RPMI7951 (cell line): ENCODE measurements around the gene CST8. TPM values are rescaled to one million over a fixed set of nuclear protein-coding genes. Genes with fewer than 3 reads are reported as not detected.

Source experiments
- DNase-seq: peaks from one replicate; pipeline ENCODE4 v3.0.0-alpha.2; 2012; ENCODE audit warnings: low read depth
- total RNA-seq: library from RNA; depleted of rRNA; stranded (reverse); fragments of >200 nt; shearing (Covaris generic); gene quantifications from 2 replicates; pipeline ENCODE4 v1.2.3, GENCODE V29; 2014; rRNA removed

The CST8 gene
- total RNA-seq, 1 experiment from 2014 or later: not detected

DNA sequence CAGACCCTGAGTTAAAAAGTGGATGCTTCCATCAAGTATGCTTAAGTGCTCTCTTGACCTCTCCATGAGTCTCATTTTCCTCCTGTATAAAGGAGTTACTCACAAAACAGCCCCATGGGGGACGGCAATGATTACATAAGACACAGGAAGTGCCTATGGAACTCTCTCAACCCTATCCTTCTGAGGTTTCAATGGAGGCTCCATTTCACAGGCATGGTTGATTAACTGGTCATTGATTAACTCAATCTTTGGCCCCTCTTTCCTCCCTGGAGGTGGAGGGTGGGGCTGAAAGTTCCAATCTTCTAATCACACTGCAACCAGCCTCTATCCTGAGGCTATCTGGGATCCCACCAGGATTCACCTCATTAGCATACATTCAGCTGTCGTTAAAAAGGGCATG is 29.3 kb downstream of the CST8 start:
- DNase-seq: no peak

DNA sequence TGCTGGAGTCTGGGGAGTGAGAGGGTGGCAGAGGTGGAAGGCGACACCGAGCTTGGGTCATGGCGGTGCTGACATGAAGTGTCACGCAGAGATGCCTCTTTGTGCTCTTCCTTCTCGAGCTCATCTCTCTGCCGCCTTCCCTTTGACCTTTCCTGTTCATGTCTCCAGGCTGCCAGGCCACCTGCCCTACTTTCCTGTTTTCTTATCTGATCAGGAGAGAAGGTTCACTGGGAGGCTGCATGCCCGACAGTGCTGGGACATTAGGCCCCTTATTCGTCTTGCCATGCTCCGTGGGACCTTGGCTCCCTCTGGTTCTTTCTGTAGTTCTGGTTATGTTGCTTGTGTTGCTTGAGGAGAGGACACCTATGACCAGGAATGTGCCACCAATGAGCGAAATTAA is 33.2 kb downstream of the CST8 start:
- DNase-seq: no peak

DNA sequence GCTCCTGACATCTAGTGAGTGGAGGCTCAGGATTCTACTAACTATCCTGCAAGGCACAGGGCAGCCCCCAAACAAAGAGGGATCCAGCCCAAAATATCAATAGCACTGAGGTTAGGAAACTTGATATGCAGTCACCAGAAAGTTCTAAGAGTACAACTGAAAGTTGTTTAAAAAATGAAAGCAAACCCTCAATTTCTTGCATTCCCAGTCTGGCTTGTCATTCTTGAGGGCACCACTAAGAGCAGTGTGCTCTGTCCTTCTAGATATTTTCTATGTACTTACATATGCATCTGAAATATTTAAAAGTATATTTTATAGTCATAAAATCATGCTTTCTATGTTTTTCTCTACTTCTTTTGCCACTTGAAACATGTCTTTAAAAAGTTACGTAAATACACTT is 35.9 kb downstream of the CST8 start:
- no peak for DNase-seq

DNA sequence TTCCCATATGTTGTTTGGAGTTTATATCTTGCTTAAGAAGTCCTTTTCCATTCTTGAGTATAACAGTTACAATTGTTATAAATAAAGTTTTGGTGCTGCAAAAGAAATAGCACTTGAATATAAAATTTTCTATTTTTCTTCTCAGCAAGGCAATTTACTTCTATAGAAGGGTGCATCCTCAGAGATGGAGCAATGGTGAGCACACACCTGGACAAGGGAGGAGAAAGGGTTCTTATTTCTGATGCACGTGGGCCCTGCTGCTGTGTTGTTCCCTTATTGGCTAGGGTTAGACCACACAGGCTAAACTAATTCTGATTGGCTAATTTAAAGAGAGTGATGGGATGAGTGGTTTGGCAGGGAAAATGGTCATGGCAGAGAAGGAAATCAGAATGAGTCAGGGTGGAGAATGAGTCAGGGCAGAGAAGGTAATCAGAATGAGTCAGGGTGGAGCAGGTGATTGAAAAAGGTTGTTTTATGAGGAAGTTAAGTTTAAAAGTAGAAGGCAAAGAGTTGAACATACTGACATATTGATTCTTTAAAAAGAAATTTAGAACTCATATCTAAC is 38.0 kb downstream of the CST8 start:
- peak; percentile 12 for DNase-seq

DNA sequence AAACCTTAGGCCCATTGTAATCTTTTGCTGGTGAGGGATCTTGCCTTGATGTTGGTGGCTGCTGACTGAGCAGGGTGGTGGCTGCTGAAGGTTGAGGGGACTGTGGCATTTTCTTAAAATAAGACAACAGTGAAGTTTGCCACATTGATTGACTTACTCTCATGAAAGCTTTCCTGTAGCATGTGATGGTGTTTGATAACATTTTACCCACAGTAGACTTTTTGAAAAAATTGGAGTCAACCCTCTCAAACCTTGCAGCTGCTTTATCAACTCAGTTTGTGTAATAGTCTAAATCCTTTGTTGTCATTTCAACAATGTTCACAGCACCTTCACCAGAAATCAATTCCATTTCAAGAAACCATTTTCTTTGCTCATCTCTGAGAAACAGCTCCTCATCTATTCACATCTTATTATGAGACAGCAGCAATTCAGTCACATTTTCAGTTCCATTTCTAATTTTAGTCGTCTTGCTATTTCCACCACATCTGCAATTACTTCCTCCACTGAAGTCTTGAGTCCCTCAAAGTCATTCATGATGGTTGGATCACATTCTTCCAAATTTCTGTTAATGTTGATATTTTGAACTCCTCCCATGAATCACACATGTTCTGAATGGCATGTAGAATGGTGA is 40.1 kb downstream of the CST8 start:
- DNase-seq: no peak

DNA sequence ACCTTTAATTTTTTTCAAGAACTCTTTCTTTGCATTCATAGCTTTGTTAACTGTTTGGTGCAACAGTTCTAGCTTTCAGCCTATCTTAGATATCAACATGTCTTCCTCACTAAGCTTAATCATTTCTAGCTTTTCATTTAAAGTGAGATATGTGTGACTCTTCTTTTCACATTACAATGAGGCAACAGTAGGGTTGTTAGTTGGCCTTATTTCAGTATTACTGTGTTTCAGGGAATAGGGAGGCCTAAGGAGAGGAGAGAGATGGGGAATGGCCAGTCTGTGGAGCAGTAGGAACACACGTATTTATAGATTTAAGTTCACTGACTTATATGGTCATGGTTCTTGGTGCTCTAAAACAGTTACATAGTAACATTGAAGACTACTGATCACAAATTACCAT is 41.6 kb downstream of the CST8 start:
- no peak for DNase-seq

DNA sequence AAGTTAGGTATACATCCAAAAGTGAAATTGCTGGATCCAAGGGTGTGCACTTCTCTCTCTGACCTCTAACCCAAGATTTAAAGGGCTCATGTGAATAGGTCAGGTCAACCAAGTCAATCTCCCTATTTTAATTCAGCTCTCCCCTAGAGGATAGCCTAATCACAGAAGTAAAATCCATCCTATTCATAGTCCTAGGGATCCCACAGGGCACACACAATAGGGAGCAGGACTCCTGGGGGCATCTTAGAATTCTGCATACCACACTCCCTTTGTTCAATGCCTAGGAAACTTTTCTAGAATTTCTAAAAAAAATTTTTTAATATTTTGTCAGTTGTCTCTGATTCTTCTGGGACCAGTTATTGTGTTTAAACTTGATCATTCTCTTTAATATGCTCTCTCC is 42.2 kb downstream of the CST8 start:
- DNase-seq: no peak

DNA sequence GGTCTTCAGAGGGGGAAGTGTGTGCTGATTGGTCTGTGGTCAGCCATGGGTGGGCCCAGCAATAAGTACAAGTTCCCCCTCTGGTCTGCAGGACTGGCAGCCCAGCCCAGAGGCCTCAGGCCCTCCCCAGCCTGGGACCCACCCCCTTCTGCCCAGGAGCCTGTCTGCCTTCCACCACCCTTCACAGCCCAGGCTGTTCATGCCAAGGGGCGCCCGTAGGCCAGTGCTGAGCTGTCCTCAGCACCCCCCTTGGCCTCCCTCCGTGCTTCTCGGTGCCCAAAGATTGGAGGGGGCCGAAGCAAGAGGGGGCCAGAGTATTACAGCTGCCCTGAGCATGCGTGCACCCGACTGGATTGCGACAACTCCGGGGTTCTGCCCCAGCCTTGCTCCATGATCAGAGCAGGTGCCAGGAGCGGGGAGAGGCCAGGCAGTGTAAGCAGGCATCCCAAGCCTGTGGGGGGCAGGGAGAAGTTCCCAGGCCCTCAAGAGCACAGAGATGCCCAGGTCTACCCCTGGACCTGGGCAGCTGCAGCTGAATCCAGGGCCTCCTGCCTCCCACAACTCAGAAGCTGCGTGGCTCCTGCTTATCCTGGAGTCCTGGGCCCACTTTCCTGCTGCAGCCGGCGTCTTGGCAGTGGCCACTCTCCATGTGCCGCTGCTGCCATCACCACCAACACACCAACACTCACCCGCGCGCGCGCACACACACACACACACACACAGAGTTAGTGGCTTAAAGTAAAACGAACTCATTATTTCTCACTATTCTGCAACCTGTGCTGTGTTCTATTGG is 44.1 kb downstream of the CST8 start:
- no peak for DNase-seq

DNA sequence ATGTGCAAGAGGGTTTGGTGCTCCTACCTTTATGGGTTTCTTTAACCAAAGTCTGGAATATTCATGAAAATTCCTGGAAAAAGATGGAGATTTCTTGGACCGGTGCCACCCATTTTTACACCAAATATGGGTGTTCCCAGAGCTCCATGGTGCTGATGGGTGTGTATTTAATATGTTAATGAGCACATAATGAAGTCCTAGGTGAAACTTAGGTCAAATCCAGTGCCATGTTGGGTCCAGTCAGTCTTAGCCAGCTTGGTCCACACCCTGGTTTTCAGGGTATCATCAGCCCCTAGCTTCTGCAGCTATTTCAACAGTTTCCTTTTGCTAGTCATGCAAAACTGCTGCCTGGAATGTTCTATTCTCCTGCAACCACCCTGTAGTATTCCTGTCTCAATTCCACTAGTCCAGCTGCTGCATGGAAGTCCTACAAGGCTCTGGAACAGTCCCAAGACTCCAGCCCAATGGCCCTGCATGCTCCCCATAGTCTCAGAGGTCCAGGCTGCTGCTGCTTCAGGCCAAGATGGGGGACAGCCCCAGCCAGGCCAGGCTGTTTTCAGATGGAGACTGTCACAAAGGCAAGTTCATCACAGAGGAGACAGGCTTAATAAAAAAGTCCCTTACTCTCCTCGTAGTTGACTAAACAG is 45.5 kb downstream of the CST8 start:
- DNase-seq: no peak

DNA sequence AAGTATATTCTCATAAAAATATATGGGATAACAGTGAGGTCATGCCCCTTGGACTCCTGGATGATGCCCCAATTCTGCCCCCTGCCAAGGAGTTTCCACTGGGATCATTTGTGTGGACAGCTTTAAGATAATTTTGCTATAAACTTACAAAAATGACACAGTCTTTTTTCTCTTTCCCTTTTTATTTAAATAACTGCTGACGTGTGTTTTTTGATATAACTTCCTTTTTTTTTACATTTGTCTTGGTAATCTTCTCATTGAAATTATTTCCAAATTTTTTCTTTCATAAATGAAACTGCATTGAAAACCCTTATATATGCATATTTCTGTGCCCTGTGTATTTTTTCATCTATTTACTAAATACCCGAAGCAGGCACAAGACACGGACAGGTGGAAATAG is 46.1 kb downstream of the CST8 start:
- no peak for DNase-seq

DNA sequence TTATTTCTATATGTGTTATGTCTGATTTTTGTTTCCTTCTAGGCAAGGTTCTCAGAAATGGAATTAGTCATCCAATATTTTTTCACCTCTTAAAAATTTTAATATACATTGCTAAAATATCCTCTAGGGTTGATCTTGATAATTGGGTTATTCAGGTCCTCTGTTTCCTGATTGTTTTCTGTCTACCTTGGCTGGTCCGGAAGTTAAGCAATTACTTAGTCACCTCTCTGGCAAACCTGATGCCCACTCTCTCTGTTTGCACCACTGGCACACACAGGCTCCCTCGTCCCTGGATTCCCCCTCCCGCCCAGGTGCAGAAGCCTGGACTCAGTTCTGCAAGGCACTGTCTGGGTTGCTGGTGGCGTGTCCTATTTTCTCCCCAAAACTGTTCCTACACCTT is 49.7 kb downstream of the CST8 start:
- DNase-seq: no peak

DNA sequence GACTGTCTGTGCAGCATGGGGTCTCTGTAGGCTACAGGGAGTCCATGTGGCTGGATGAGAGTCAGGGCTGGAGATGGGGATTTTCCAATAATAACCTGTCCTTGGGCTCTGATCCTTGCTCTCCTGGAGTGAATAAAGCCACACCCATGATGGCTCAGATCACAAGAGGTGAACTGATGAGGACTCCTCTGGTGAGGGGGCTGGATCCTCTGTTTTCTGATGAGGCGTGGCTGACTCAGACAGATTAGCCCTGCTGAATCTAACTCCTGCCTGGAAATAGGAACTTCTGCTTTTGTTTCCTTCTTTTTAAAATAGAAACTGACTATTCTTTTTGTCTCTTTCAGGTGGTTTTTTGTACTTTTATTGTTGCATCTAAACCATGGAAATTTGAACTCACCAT is 50.4 kb downstream of the CST8 start:
- no peak for DNase-seq

DNA sequence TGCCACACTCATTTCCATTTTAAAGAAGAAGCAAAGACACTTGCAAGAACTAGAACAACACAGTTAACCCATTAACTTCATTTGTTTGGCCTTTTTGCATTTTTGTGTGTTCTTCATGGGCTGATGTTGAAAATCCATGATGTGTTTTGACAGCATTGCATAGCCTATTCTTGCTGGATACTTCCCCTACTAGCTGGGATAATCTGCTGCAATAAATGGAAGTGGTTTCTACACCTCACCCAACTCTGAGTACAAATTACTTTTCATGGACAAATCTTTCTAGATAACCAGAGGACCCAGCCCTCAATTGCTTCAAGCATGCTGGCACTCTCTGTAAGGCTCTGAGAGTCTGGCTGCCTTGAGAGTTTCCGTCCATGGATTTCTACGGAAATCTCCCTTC is 50.9 kb downstream of the CST8 start:
- no peak for DNase-seq

DNA sequence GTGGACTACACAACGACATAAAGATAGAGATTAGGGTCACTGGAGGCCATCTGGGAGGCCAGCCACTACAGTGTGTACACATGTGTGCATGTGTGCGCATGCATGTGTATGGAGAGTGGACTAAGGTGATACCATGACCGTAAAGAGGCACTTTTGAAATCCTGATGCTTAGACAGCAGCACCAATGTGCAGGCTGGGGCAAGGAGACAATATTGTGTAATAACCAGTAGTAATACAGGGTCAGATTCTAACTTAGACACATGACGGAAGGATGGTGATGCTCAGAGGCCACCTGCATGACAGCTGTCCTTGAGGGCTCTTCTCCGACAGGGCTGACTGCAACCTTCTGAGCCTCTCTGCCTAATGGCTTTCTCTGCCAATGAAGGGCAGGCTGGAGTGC is 51.9 kb downstream of the CST8 start:
- DNase-seq: no peak

DNA sequence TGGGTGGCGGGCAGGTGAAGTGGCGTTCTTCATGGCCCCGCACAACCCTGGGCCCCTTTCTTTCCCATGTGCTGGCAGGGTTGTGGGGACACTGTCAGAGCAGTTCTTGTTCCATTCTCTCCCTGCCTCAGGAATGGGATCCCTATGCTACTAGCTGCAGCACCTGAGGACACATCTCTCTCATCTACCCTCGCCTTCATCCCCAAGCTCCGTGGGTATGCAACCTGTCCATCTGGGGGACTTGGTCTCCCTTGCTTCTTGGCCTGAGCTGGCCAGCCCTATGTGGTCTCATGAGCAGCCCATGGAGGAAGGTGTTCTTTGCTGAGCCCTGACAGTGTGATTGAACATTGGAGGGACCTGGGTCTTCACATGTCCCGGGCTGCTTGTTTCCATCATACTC is 53.2 kb downstream of the CST8 start:
- DNase-seq: no peak

Other genes with a start within 250 kb of the CST8 start
- gene NXT1, start 140.3 kb upstream of the CST8 start, total RNA-seq: 74.9 and 96.8 TPM in 2 replicates
- 16.2 and 22.2 TPM in 2 replicates for gene GZF1, start 128.9 kb upstream of the CST8 start, total RNA-seq
- 7.6 and 8.7 TPM in 2 replicates for gene NAPB, start 69.6 kb upstream of the CST8 start, total RNA-seq
- gene CSTL1, start 51.4 kb upstream of the CST8 start, total RNA-seq: not detected in 2 replicates
- not detected in 2 replicates for gene CST11, start 38.2 kb upstream of the CST8 start, total RNA-seq
- gene CST9L, start 77.4 kb downstream of the CST8 start, total RNA-seq: not detected in 2 replicates
- not detected in 2 replicates for gene CST9, start 114.8 kb downstream of the CST8 start, total RNA-seq
- 515 and 755 TPM in 2 replicates for gene CST3, start 146.8 kb downstream of the CST8 start, total RNA-seq
- not detected in 2 replicates for gene CST4, start 197.9 kb downstream of the CST8 start, total RNA-seq